GM18870 (cell line): Measurements from ENCODE around the gene GUCA2A.

Experiments used
- ATAC-seq: cut with Tn5 transposase; IDR thresholded peaks from one replicate; pipeline ENCODE4 v1.9.1; 2021; ENCODE audit warnings: moderate library complexity; ENCODE audit not compliant: unreplicated experiment

The GUCA2A gene

GRCh38 chr1:42133809-42134526 is 30.6 kb downstream of the GUCA2A start:
- ATAC-seq: no peak

GRCh38 chr1:42133390-42133789 is 31.2 kb downstream of the GUCA2A start:
- ATAC-seq: no peak

- ATAC-seq: no peak
Measured at GRCh38 chr1:42130061-42130660, 34.4 kb downstream of the GUCA2A start.

DNA sequence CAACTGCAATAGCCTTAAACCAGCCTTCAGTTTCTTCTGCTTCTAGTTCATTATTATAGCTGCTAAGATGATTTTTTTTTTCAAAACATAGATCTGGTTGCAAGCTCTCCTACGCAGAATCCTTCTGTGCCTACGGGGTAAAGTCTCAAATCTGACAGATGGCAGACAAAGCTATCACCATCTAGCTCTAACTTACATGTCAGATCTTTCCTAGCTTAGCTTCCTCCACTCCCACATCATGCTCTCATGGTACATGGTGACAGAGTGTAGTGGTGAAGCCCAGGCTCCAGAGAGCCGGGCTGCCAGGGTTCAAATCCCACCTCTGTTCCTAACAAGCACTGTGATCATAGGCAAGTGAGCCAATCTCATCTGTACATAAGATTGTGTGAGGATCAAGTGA is 35.6 kb downstream of the GUCA2A start:
- no peak for ATAC-seq

- no peak for ATAC-seq
Measured at GRCh38 chr1:42128499-42128898, 36.0 kb downstream of the GUCA2A start.

- no peak for ATAC-seq
Measured at GRCh38 chr1:42127767-42128166, 36.8 kb downstream of the GUCA2A start.

- no peak for ATAC-seq
Measured at GRCh38 chr1:42125552-42125951, 39.0 kb downstream of the GUCA2A start.

DNA sequence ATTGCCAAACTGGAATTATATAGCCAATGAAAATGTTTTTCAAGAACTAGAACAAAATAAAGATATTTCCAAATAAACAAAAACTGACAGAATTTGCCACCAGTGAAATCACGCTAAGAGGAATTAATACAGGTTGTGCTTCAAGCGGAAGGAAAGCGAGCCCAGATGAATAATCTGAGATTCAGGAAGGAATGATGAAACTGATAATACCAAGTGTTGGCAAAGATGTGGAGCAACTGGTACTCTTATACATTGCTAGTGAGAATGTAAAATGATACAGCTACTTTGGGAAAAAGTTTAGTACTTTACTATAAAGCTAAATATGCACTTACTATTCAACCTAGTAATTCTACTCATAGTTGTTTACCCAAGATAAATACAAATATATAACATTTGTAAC is 42.1 kb downstream of the GUCA2A start:
- no peak for ATAC-seq

GRCh38 chr1:42118125-42118524 is 46.4 kb downstream of the GUCA2A start:
- ATAC-seq: no peak

GRCh38 chr1:42117214-42117613 is 47.3 kb downstream of the GUCA2A start:
- ATAC-seq: no peak

GRCh38 chr1:42114229-42114628 is 50.3 kb downstream of the GUCA2A start:
- no peak for ATAC-seq
